CD4-positive, alpha-beta T cell treated with Interleukin-4 for 4 hours (primary cell): ENCODE measurements around the gene ECE1.
"Not testable (repeated sequence)": the region's sequence is repeated elsewhere in the genome, so short reads cannot be mapped to it uniquely, and the experiment has no call there.

Experiments
- DNase-seq: peaks from one replicate; pipeline ENCODE4 v3.0.0-alpha.2; 2020

The ECE1 gene

GRCh38 chr1:21216835-21217811 is 73.1 kb downstream of the ECE1 start:
- peak; percentile 58 for DNase-seq

- DNase-seq: no peak
Measured at GRCh38 chr1:21212126-21212525, 78.1 kb downstream of the ECE1 start.

DNA sequence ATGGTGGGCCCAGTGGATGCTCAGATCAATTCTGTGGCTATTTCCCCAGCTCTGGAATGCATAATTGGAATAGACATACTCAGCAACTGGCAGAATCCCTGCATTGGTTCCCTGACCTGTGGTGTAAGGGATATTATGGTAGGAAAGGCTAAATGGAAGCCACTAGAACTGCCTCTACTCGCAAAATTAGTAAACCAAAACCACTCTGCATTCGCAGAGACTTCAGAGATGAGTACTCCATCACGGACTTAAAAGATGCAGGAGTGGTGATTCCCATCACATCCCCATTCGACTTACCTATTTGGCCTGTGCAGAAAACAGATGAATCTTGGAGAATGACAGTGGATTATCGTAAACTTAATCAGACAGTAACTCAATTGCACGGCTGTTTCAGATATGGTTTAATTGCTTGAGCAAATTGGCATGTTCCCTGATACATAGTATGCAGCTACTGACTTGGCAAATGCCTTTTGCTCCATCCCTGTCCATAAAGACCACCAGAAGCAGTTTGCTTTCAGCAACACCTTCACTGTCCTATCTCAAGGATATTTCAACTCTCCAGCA is 82.0 kb downstream of the ECE1 start:
- DNase-seq: not testable (repeated sequence)

DNA sequence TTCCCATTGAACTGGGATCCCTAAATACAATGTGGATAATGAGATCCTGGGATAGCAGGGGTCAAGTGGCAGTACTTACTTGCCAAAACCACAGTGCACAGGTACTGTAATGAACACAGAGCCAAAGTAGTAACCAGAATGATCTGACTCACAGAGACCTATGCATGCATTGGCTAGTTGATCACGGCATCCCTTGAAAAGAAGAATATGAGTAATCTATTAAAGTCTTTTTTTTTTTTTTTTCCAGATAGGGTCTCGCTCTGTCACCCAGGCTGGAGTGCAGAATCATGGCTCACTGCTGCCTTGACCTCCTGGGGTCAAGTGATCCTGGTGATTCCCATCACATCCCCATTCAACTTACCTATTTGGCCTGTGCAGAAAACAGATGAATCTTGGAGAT is 84.1 kb downstream of the ECE1 start:
- DNase-seq: no peak

GRCh38 chr1:21205416-21205815 is 84.8 kb downstream of the ECE1 start:
- no peak for DNase-seq

- no peak for DNase-seq
Measured at GRCh38 chr1:21201650-21202049, 88.6 kb downstream of the ECE1 start.

- DNase-seq: not testable (repeated sequence)
Measured at GRCh38 chr1:21201238-21201637, 89.0 kb downstream of the ECE1 start.

DNA sequence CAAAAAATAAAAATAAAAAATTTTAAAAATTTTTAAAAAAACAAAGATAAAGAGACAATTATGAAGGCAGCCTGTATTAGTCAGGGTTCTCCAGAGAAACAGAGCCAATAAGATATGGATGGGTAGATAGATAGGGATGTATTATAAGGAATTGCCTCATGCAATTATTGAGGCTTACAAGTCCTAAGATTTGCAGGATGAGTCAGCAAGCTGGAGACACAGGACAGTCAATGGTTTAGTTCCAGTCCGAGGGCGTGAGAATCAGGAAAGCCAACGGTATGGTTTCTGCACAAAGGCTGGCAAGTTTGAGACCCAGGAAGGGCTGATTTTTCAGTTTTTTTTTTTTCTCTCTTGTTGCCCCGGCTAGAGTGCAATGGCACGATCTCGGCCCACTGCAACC is 89.5 kb downstream of the ECE1 start:
- DNase-seq: no peak

DNA sequence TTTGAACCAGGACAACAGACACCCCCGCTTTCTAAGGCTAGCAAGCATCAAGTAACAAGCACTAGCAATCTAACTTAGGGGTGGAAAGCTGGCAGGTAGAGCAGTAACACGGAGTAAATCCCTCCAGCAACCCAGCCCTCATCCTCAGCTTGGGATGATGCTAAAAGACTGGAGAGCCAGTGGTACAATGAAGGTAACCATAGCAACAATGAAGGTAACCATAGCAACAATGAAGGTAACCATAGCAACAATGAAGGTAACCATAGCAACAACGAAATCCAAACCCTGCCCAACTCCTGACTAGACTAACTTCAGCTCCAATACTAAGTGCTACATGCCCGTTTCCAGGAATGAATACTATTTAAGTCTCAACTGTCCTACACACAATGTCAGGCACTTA is 91.3 kb downstream of the ECE1 start:
- no peak for DNase-seq

DNA sequence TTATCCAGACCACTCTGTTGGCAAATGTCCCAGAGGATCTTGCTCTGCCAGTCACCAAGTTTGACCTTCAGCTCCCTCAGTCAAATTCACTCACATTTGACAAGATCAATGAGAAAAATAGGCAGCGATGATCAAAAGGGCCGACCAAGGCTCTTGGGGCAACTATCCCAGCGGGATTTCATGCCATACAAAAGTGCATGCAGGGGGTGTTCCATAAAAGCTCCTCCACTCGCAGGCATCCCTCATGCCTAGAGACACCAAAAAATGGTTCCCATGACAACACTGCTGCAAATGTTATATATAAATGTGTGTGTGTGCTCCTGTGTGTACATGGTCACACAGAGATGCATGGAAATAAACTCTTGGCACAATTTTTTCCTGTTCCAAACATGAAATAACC is 97.4 kb downstream of the ECE1 start:
- no peak for DNase-seq

DNA sequence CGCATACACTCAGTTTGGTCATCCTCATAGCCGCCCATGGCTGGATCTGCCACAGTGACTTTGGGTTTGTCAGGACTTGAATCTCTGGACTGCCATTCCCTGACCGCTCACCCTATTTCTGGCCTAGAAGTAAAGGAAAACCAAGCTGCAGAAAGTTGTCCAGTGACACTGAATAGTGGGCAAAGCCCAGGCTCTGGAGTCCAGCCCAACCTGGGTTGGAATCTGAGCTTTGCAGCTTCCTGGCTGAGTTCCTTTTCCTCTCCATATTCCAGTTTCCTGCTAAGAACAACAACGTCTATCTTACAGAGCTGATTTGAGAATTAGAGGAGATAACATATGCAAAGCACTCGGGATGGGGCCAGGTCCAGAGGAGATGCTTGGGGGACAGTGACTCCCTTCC is 98.0 kb downstream of the ECE1 start:
- DNase-seq: no peak

GRCh38 chr1:21190771-21191170 is 99.5 kb downstream of the ECE1 start:
- peak; percentile 20 for DNase-seq

- DNase-seq: no peak
Measured at GRCh38 chr1:21189906-21190500, 100.3 kb downstream of the ECE1 start.

- no peak for DNase-seq
Measured at GRCh38 chr1:21189421-21189820, 100.8 kb downstream of the ECE1 start.

DNA sequence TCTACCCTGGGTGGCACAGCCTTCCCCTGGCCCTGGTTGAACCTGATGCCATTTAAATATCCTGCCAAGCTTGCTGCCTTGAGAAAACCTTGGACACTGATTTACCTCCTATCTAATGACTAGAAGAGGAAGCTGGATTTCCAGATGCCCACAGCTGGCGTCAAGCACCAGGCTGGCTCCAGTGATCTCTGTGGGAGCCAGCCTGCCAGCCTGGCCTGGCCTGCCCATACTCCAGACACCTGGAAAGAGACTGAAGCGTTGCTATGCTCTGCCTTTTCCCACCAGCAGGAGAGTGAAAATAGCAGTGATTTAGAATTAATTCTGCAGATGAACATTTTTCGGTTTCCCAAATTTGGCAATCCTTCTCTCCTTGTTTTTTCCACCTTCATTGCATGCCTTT is 102.0 kb downstream of the ECE1 start:
- no peak for DNase-seq

- DNase-seq: no peak
Measured at GRCh38 chr1:21185221-21185731, 105.0 kb downstream of the ECE1 start.

DNA sequence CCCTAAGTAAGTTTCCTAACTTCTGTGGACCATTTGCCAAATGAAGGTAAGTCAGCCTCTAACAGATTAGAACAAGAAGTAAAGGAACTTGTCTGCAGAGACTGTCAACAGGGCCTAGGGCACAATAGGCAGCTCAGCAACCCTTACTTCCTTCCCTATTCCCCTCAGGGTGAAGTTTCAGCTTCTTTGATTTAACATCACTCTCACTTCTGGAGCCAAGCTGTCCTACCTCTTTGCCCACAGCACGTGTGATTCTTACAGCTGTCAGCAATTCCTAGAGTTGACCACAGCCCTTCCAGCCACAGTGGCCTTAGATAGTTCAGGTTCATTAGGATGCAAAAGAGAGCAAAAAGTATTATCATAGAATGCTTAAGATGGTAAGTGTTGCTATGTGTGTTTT is 106.0 kb downstream of the ECE1 start:
- DNase-seq: no peak

- no peak for DNase-seq
Measured at GRCh38 chr1:21182181-21182731, 108.0 kb downstream of the ECE1 start.

DNA sequence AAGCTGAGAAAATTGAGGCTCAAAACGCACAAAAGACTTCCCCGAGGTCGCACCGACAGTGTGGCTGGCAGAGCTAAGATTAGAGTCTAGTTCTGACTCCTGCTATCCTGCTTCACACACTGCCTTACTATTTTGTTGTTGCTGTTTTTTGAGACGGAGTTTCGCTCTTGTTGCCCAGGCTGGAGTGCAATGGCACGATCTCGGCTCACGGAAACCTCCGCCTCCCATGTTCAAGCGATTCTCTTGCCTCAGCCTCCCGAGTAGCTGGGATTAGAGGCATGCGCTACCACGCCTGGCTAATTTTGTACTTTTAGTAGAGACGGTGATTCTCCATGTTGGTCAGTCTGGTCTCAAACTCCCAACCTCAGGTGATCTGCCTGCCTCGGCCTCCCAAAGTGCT is 112.0 kb downstream of the ECE1 start:
- DNase-seq: not testable (repeated sequence)

GRCh38 chr1:21176586-21177555 is 113.4 kb downstream of the ECE1 start, which contains the start of gene EIF4G3:
TSS of gene EIF4G3 (minus strand) at chr1:21176897. CDS start at chr1:21002742, 174,155 bp downstream.
- DNase-seq: peak; percentile 97

DNA sequence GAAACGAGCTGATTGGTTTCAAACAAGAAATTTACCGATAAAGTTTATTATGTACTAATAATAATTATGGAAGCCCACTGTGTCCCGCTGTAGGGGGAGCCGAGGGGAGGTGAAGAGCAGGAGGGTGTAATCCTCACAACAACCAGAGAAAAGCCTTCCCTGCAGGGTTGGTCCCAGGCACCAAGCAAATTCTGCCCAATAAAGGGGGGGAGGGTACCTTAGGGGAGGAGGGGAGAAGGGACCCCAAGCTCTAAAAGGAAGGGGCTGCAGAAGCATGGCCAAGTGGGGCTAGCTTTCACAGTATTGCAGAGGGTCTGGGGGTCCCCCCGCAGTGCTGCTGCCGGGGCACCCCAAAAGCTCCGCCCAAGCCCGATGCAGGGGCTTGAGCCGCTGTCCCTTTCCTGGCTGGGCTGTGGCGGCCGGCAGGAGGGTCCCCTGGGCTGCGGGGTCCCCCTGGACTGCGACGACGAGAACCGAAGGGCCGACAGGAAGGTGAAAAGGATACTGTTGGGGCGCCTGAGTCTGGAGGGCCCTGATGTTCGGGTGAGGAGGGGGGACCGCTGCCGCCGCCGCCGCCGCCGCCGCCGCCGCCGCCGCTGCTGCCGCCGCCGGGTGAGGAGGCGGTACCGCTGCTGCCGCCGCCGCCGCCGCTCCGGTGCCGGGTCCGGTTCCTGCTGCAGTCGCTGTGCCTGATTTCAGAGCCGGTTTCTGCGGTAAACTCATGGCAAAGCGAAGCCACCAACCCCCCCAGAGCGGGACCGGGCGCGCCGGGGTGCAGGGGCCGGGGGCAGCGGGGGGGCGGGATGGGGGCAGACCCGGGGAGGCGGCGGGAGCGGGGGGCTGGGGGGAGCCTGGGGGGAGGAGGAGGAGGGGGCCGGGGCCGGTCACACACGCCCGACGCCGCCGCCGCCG is 114.3 kb downstream of the ECE1 start:
- DNase-seq: peak; percentile 24
